EL (cell line): ENCODE measurements around the gene PNMA8B.
"Not testable (repeated sequence)": the region's sequence is repeated elsewhere in the genome, so short reads cannot be mapped to it uniquely, and the experiment has no call there.

Experiments used
- DNase-seq: peaks from one replicate; pipeline ENCODE4 v3.0.0-alpha.2; 2016

PNMA8B gene, protein sequence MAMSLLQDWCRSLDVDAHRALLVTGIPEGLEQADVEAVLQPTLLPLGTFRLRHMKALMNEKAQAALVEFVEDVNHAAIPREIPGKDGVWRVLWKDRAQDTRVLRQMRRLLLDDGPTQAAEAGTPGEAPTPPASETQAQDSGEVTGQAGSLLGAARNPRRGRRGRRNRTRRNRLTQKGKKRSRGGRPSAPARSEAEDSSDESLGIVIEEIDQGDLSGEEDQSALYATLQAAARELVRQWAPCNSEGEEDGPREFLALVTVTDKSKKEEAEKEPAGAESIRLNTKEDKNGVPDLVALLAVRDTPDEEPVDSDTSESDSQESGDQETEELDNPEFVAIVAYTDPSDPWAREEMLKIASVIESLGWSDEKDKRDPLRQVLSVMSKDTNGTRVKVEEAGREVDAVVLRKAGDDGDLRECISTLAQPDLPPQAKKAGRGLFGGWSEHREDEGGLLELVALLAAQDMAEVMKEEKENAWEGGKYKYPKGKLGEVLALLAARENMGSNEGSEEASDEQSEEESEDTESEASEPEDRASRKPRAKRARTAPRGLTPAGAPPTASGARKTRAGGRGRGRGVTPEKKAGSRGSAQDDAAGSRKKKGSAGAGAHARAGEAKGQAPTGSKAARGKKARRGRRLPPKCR

DNA sequence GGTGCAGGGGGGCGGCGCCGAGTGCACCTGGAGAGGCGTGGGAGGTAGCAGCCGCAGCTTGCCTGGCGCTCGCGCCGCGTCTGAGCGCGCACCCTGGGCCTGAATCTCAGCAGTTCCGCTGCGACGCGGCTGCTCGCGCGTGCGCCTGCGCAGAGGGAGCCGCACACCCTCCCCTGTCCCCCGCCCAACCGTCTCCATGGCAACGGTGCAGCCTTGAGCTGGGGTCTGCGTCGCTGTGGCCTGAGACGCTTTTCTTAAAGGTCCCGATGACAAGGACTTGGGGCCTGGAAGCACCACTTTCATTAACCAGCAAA is at the start of gene PNMA8B:
Gene PNMA8B (minus strand): TSS at position 82 of the 314 bp plus-strand sequence. CDS start 402 bp downstream, outside the sequence.
- DNase-seq, result no peak

DNA sequence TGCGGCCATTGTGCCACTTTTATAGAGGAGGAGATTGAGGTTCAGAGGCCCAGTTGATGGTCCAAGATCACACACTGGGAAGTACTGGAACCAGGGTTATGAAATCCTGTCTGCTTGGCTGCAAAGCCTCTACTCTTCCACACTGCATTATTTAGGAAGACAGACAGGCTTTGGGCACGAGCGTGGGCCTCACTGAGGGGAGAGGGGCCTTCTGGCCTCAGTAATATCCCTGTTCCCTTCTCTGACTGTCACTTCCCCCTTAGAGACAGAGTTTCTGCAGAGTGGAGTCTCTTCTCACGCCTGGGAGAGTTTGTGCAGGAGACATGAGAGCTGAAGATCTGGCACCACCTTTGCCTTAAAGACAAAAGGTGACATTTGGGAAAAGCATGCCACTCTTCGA is 49.0 kb upstream of the PNMA8B start:
- no peak for DNase-seq

DNA sequence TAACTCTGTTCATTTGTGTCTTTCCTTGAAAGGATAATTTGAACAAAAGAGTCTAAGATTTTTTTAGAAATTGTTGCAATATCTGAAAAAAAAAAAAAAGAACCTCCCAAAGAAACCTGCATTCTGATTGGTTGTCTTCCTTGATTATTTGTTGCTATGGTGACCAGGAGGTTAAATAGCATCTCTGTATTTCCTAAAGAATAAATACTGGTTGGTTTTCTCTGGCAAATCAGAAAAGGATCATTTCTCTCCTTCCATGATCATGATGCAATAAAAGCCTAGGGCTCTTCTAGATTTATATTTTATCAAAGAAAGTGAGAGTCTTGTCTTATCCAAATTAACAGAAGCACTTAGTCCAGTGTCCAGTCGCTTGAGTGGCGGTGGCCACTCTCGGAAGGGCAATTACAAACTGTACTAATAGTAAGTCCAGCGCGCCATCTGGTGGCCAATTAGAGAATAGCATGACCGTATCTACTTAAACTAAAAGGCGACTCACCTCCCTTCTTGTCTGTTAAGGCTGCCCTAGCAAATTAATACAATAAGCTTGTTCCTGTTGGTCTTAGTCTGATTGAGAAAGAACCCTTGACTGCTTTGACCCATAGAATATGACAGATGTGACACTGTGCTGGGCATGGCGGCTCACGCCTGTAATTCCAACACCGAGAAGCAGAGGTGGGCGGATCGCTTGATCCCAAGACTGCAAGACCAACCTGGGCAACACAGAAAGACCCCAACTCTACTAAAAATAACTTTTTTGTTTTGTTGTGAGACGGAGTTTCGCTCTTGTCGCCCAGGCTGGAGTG is 47.0 kb upstream of the PNMA8B start:
- peak; percentile 87 for DNase-seq

DNA sequence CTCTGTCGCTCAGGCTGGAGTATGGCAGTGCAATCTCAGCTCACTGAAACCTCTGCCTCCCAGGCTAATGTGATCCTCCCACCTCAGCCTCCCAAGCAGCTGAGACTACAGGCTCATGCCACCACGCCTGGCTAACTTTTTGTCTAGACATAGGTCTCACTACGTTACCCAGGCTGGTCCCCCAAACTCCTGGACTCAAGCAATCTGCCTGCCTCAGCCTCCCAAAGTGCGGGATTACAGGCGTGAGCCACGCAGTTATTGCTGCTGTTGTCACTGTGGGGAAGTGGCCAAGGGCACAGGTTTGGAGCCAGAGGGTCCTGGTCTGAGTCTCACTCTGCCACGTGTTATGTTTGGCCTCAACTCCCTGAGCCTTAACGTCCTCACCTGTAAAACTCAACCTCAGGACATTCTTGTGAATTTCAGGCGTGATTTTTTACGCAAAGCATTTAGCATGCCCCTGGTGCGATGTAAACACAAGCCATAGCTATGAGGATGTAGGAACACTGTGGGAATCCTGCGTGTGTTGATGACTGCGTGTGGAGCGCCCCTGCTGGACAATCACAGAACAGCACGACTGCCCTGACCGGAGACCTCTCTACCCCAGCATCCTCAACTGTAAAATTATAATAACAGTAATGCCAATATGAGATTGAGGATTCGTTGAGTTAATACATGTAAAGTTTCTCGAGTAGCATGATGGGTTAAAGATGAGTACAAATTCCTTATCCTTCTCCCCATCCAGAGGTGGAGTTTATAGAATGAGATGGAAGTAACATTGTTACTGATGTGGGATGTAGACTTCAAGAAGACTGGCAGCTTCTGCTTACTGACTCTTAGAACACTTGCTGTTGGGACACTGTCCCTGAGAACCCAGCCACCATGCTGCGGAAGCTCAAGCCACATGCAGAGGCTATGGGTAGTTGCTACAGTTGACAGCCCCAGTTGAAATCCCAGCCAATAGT is 41.8 kb upstream of the PNMA8B start:
- DNase-seq, result peak; percentile 41

DNA sequence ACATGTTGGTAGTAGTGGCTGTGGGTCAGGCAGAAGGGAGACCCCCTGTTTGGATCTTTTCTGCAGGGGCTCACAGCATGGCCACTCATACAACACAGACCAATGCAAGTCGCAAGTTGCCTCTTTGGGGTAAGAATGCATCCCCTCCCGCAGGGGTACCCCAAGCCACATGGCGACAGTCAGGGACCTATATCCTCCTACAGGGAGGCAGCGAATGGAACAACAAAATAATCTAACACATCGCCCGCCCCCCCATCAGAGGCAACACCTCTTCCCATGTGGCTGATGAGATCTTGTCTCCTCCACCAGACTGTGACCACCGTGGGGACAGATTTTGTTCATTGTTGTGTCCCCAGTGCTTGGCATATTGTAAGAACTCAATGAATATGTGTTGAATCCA is 40.7 kb upstream of the PNMA8B start:
- no peak for DNase-seq

DNA sequence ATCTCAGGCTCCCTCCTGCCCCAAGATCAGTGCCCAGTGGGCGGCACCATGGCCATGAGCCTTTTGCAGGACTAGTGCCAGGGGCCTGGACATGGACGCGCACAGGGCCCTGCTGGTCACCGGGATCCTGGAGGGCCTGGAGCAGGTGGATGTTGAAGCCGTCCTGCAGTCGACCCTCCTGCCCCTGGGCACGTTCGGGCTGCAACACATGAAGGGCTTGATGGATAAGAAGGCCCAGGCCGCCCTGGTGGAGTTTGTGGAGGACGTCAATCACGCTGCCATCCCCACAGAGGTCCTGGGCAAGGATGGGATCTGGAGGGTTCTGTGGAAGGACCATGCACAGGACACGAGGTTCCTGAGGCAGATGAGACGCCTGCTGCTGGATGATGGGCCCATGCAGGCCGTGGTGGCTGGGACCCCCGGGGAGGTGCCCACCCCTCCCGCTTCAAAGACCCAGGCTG is 38.0 kb upstream of the PNMA8B start:
- DNase-seq, result no peak

DNA sequence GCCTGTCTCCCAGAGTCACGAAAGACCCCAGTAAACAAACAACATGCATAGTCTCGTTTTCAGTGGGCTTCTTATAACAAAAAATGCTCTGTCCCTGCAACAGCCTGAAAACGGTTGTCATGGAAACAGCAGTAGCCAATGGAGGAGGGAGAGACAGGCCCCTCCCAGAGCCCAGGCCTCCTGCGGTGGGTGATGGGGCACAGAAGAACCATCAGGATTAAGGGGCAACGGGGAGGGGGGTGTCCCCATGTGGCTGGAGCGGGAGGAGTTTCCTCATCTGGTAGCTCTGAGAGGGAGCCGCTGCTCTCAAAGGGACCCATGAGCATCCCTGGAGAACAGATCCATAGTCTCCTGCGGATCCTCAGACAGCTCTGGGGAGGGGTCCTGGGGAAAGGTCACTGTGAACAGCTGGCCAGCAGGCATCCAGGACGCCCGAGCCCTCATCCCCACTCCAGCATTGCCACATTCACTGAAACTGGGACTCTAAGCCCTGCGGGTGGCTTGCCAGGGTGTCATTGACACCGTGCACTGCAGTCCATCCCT is 37.5 kb upstream of the PNMA8B start:
- no peak for DNase-seq

DNA sequence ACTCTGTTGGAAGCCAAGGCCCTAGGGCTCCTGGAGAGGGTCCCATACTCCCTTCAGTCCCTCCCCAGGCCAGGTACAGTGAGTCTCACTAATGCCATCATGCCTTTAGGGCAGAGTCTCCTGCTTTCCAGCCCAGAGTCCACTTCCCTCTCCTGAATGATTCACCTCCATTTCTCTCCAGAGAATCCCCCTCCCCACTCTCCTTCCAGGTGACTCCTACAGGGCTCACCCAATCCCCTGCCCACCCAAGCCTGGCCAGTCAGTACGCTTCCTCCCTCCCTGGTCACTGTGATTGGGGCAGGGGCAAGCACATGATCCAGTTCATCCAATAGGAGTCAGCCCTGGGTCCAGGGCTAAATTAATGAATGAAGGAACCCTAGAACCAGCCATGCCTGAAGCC is 35.0 kb upstream of the PNMA8B start:
- peak; percentile 23 for DNase-seq

DNA sequence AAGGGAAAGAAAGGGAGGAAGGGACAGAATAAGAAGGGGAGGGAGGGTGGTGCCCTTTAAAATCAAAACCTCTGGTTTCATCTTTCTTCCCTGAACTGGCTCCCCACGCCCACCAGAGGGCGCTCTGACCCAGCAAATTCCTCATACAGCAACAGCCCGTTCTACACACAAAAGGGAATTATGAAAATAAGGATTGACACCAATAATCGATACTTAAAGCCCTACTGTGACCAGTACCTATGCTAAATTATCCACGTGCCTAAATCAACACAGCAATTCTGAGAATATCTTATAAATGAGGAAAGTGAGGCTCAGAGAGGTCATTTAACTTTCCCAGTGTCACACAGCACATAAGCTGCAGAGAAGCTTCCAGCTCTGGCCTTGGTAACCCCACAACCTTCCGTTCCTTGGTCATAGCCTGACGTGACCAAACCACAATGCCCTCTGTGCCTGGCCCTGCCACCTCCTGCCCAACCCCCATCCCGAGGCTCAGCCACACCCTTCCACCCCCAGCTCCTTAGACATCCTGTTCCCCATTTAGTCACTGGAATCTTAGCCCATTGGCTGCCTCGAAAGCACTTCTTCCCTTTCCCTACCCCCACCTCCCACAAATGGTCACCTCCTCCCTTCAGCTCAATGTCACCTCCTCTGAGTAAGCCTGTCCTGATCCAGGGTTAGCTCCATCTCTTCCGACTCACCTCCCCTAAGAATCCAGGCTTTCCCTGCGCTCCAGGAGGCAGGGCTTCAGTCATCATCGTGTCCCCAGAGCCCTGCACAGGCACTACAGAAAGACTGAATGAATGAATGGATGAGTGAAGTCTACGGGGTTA is 34.2 kb upstream of the PNMA8B start:
- peak; percentile 67 for DNase-seq

DNA sequence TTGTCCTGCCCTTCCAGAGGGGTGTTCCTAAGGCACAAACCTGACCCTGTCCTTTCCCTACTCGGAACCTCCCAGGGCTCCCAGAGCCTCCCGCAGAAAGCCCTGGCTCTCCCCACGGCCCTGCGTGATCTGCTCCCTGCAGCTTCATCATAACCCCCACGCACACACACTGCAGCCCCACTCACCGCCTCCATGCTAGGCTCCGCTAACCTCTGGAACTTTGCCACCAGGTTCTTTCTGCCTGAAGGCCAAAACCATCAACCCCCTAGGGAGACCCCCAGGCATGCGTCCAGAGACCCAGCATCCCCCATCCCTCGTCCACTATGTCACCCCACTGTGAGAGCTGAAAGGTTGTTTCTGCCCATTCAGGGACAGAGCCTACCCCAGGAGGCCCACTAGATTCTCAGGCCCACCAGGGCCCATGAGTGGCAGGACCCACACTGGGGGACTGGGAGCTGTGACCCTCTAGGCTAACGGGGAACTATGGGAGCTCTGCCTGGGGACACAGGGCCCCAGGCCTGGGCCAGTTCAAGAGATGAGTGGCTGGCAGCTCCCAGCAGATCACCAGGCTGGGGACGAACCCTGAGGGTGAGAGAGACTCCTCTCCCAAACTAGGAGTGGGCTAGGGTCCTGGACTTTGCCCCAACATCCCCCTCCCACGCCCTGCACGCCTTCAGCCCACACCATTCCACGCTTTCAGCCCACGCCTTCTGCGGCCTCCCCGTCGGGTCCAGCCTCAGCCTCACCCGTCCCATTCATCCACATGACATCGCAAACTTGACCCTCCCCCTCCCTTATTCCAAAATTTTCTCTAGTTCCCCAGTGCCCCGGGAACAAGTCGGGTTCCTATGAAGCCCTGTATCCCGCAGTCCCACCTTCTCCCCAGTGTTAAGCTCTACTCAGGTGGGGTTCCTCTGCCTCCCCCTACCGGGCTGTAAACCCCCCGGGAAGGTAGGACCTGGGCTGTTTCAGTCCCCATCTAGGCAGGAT is 33.2 kb upstream of the PNMA8B start:
- DNase-seq, result no peak

DNA sequence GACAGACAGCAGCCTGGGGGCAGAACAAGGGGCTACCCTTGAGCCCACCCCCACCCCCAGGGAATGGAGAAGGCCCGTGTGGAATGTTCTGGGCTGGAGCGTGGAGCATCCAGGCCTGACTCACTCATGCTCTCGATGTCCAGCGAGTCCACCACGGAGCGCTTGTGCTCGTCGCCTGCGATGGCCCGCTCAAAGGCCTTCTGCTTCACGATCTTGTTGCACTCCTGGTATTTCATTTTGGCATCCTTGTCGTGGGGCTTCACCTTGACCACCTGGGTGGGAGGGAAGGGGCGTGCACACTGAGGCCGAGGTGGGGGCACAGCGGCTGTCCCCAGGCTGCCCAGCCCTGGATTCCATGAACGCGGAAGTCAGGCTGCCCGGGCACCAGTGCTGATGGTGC is 31.1 kb upstream of the PNMA8B start:
- DNase-seq, result not testable (repeated sequence)

DNA sequence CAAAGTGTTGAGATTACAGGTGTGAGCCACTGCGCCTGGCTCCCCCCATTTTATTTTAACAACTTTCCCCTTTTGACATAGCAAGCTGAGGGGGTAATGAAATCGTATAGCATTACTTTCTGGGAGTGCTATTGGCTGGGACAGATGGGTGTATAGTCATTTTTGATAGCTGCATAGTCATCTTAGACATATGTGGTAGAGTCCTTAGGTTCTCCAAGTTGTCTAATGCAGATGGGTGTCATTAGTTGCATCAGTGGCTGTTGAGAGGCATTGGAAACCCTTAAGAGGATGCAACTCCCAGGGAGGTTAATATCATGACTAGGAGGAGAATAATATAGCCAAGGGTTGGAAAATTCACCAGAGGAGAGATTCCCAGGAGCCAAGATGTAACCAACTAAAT is 28.6 kb upstream of the PNMA8B start:
- no peak for DNase-seq

DNA sequence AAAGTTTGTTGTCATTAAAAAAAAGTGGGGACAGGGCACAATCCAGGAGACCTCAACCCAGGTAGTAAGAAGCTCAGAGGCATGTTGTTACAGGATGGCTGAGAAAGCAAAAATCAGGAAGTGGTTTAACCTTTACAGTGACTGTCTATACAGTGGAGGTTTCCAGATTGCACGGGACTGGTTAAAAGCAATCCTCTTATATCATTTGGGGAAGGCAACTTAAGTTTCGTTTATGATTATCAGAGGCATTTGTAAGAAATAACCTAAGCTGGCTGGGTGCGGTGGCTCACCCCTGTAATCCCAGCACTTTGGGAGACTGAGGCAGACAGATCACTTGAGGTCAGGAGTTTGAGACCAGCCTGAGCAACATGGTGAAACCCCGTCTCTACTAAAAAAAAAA is 27.3 kb upstream of the PNMA8B start:
- not testable (repeated sequence) for DNase-seq

DNA sequence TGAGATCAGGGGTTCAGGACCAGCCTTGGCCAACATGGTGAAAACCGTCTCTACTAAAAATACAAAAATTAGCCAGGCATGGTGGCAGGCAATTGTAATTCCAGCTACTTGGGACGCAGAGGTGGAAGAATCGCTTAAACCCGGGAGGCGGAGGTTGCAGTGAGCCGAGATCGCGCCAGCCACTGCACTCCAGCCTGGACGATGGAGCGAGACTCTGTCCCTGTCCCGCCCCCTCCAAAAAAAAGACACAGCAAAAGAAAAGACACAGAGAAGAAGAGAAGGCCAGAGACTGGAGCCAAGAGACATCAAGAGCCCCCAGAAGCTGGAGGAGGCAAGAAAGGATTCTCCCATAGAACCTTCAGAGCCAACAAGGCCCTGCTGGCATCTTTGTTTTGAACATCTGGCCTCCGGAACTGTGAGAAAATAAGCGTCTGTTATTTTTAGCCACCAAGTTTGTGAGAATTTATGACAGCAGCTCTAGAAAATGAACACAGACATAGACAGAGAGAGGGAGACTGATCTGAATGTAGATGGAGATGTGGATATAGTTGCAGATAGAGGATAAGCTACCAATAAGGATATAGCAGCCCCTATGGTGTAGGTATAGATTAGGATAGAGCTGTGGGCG is 25.7 kb upstream of the PNMA8B start:
- DNase-seq, result no peak

DNA sequence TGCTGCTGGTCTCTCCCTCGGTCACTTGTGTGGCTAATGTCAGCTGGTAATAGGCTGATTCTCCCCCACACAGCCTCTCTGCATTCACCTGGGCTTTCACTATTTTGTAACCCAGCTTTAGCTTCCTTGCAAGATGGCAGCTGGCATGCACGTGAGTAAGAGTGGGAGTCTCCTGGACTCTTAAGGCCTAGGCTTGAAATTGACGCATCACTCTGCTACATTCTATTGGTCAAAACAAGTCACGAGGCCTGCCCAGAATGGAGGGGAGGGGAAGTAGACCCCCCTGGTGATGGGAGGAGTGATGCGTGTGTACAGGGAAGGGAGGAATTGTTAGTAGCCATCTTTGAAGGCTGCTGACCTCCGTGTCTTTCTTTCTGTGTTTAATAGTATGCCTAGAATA is 24.9 kb upstream of the PNMA8B start:
- no peak for DNase-seq

DNA sequence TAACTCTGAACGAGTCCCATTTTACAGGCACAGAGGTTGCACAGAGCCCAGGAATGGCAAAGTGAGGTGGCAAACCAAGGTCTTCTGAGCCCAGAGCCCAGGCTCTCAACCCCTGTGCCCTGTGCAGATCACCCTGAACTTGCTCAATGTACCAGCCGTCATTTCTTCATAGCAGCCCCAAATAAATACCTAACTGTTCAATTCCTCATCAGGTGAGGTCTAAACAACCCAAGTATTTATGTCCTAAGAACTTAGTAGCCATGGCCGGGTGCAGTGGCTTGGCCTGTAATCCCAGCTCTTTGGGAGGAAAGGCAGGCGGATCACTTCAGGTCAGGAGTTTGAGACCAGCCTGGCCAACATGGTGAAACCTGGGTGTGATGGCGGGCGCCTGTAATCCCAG is 21.8 kb upstream of the PNMA8B start:
- DNase-seq, result no peak

DNA sequence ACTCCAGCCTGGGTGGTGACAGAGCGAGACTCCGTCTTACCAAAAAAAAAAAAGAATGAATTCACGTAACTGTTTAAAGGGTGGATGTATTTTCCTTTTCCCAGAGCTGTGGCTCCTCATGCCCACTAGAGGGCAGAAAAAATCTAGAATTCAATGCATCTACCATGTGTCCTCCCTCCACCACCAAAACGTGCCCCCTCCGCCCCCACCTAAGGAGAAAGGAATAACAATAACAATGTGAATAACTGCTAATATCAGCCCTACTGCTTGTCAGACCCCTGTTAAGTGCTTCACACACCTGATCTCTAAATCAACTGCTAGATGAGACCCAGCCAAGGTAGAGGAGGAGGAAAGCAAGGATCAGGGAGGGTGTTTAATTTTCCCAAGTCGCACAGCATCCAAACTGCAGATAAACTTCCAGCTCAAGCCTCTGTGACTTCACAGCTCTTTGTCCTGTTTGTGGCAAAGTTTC is 20.2 kb upstream of the PNMA8B start:
- DNase-seq, result peak; percentile 44

DNA sequence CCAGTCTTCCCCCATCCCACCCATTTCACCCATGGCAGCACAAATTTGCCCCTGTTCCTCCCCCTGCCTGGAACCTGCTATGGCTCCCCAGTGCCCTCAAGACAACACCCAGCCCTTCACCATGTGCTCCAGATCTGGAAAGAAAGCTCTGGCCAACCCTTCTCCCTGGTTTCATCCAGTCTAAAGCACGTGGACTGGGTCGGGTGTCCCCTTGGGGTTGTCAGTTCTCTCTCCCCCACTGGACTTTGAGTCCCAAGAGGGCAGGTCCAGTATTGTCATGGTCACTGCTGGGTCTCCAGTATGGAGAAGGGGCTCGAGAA is 19.6 kb upstream of the PNMA8B start:
- DNase-seq, result no peak

DNA sequence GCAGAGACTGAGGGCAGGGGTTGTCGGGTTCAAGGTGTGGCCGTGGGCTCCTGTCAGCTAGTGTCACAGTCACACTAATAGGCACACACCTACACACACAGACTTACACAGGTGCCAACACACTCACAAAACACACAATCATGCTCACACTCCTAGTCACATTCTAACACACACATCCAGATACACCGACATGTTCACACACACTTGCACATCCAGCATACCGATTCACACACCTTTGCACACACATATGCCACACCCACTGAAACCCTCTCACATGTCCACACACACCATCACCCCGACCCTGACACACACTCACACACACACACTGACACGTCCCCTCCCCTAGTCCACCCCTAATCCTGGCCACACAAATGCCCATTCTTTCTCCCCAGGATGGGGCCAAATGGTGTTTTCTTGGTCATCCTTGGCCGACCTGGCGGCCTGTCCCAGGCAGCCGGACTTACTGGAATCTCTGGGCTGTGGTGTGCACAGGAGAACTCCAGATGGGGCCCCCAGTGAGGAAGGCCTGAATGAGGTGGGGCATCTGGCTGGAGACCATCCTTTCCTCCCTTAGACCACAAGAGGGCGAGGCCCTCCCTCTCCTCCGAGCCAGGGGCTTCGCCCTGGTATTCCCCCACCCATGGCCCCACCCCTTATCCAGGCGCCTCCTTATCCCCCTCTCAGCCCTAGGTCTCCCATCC is 19.1 kb upstream of the PNMA8B start:
- no peak for DNase-seq
